K562 treated with DMSO at 1 percent for 12 hours (cell line): Measurements from ENCODE around the gene CMC2. TPM values are rescaled to one million over a fixed set of nuclear protein-coding genes. Genes with fewer than 3 reads are reported as not detected.

ENCODE experiments used
- total RNA-seq: library from RNA; unstranded; fragments of 300-600 nt; gene quantifications from 2 replicates; pipeline ENCODE4 v1.2.3, GENCODE V29; 2022; ENCODE audit not compliant: insufficient read depth

Gene CMC2
- 209 and 230 TPM in 2 replicates for total RNA-seq

GRCh38 chr16:81006813-81007695, at the start of gene CMC2, which contains the start of gene CENPN:
TSS of gene CMC2 (minus strand) at chr16:81006885. CDS start at chr16:80997394, 9,491 bp downstream.
TSS of gene CENPN (plus strand) at chr16:81007214. CDS start at chr16:81011940, 4,726 bp downstream.

GRCh38 chr16:81035398-81035974, 28.8 kb upstream of the CMC2 start, which contains the start of gene ATMIN:
TSS of gene ATMIN (plus strand) at chr16:81035842. CDS start at chr16:81035871, 29 bp downstream.

Other genes with a start within 250 kb of the CMC2 start
- gene CDYL2, start 202.3 kb downstream of the CMC2 start, total RNA-seq = not detected in 2 replicates
- 146 and 151 TPM in 2 replicates for gene CENPN, start 329 bp upstream of the CMC2 start, total RNA-seq
- 9.6 and 22.8 TPM in 2 replicates for gene ATMIN, start 29.0 kb upstream of the CMC2 start, total RNA-seq
- 1.5 TPM in 1 of 2 replicates, not detected in the other for gene C16orf46, start 70.4 kb upstream of the CMC2 start, total RNA-seq
- 21.8 and 28.1 TPM in 2 replicates for gene GCSH, start 89.5 kb upstream of the CMC2 start, total RNA-seq
- gene BCO1, start 231.8 kb upstream of the CMC2 start, total RNA-seq = not detected in 2 replicates